ENCODE results near the gene QTRT2.

Gene QTRT2

GRCh38 chr3:114019486-114019885 is 37.1 kb upstream of the QTRT2 start:
- no peak overlapping the region for H3K4me3 ChIP-seq (ENCODE audit: low read length, poor library complexity, severe bottlenecking)
- no peaks in the 10 kb centered on the region for H3K9me2 ChIP-seq (replicated peaks; ENCODE audit: low read depth, low read length)
- no peak overlapping the region for H3K9ac ChIP-seq (ENCODE audit: low read depth, low read length, poor library complexity, severe bottlenecking)
- H3K27me3 ChIP-seq (ENCODE audit: insufficient read depth, low read length, poor library complexity, severe bottlenecking): no peaks in the 10 kb centered on the region
- H2AFZ ChIP-seq (ENCODE audit: low read length): no peak overlapping the region
- no peaks in the 10 kb centered on the region for H3F3A ChIP-seq (ENCODE audit: low read depth)
- no peaks in the 10 kb centered on the region for H3K9me3 ChIP-seq (ENCODE audit: insufficient read depth, low read depth, low read length)
- H4K20me1 ChIP-seq (ENCODE audit: insufficient read depth, low read length, poor library complexity, severe bottlenecking): no peaks in the 10 kb centered on the region
- H3K79me2 ChIP-seq (ENCODE audit: insufficient read depth, low read length): no peaks in the 10 kb centered on the region
- no peak overlapping the region for H3K4me2 ChIP-seq (ENCODE audit: low read depth, low read length, poor library complexity, severe bottlenecking)
- H3K36me3 ChIP-seq (ENCODE audit: insufficient read depth, low read length): no peaks in the 10 kb centered on the region
- TF ChIP-seq CTCF (conservative IDR thresholded peaks at IDR 0.05; ENCODE audit: low read length) (no peak), EZH2phosphoT487 (IDR thresholded peaks at IDR 0.05; ENCODE audit: borderline replicate concordance) (no peak)
- no peaks in the 10 kb centered on the region for H3K4me1 ChIP-seq (ENCODE audit: insufficient read depth, low read length, poor library complexity, severe bottlenecking)

- H3K27me3 ChIP-seq (ENCODE audit: insufficient read depth, low read length, poor library complexity, severe bottlenecking): no peaks in the 10 kb centered on the region
- no peaks in the 10 kb centered on the region for H3K79me2 ChIP-seq (ENCODE audit: insufficient read depth, low read length)
- H3K9ac ChIP-seq (ENCODE audit: low read depth, low read length, poor library complexity, severe bottlenecking): no peak overlapping the region
- no peaks in the 10 kb centered on the region for H3F3A ChIP-seq (ENCODE audit: low read depth)
- no peaks in the 10 kb centered on the region for H3K9me3 ChIP-seq (ENCODE audit: insufficient read depth, low read depth, low read length)
- no peak overlapping the region for H3K4me2 ChIP-seq (ENCODE audit: low read depth, low read length, poor library complexity, severe bottlenecking)
- H3K36me3 ChIP-seq (ENCODE audit: insufficient read depth, low read length): no peaks in the 10 kb centered on the region
- TF ChIP-seq EZH2phosphoT487 (IDR thresholded peaks at IDR 0.05; ENCODE audit: borderline replicate concordance): no peak
- TF ChIP-seq CTCF (conservative IDR thresholded peaks at IDR 0.05; ENCODE audit: low read length): no peak
- H4K20me1 ChIP-seq (ENCODE audit: insufficient read depth, low read length, poor library complexity, severe bottlenecking): no peaks in the 10 kb centered on the region
- H3K4me3 ChIP-seq (ENCODE audit: low read length, poor library complexity, severe bottlenecking): no peak overlapping the region
- H3K9me2 ChIP-seq (replicated peaks; ENCODE audit: low read depth, low read length): no peaks in the 10 kb centered on the region
- H2AFZ ChIP-seq (ENCODE audit: low read length): no peak overlapping the region
- no peaks in the 10 kb centered on the region for H3K4me1 ChIP-seq (ENCODE audit: insufficient read depth, low read length, poor library complexity, severe bottlenecking)
Measured at GRCh38 chr3:114020907-114021306, 35.6 kb upstream of the QTRT2 start.

GRCh38 chr3:114022145-114022802 is 34.3 kb upstream of the QTRT2 start:
- Histone ChIP-seq H3K79me2 (ENCODE audit: insufficient read depth, low read length) (no peaks in the 10 kb centered on the region), H3K27me3 (ENCODE audit: insufficient read depth, low read length, poor library complexity, severe bottlenecking) (no peaks in the 10 kb centered on the region)
- TF ChIP-seq CTCF (conservative IDR thresholded peaks at IDR 0.05; ENCODE audit: low read length): no peak

More at GRCh38 chr3:114022145-114022802, 34.3 kb upstream of the QTRT2 start:
- Histone ChIP-seq H3K4me3 (ENCODE audit: low read length, poor library complexity, severe bottlenecking) (no peak overlapping the region), H3K9me3 (ENCODE audit: insufficient read depth, low read depth, low read length) (no peaks in the 10 kb centered on the region), H3F3A (ENCODE audit: low read depth) (no peaks in the 10 kb centered on the region), H3K4me2 (ENCODE audit: low read depth, low read length, poor library complexity, severe bottlenecking) (no peak overlapping the region), H4K20me1 (ENCODE audit: insufficient read depth, low read length, poor library complexity, severe bottlenecking) (no peaks in the 10 kb centered on the region), H3K9ac (ENCODE audit: low read depth, low read length, poor library complexity, severe bottlenecking) (no peak overlapping the region), H3K36me3 (ENCODE audit: insufficient read depth, low read length) (no peaks in the 10 kb centered on the region), H3K9me2 (replicated peaks; ENCODE audit: low read depth, low read length) (no peaks in the 10 kb centered on the region), H2AFZ (ENCODE audit: low read length) (no peak overlapping the region), H3K4me1 (ENCODE audit: insufficient read depth, low read length, poor library complexity, severe bottlenecking) (no peaks in the 10 kb centered on the region)
